Duodenal mucosa (tissue), 2 donors: Measurements from ENCODE around the gene MAP1LC3B.

Source experiments
- H3K27ac ChIP-seq: one replicate; pipeline ENCODE4 v1.7.0; 2013; ENCODE audit warnings: low read depth, low read length
- H3K27me3 ChIP-seq, 2 donors: one replicate each; pipeline ENCODE4 v1.7.0; 2013; ENCODE audit warnings: low read length in 2 of 2, control low read depth in 1 of 2; ENCODE audit not compliant: insufficient read depth in 2 of 2, control insufficient read depth in 1 of 2
- H3K36me3 ChIP-seq, 2 donors: one replicate each; pipeline ENCODE4 v1.7.0; 2013; ENCODE audit warnings: low read length in 2 of 2, control low read depth in 1 of 2; ENCODE audit not compliant: insufficient read depth in 2 of 2, control insufficient read depth in 1 of 2
- H3K4me1 ChIP-seq, 2 donors: one replicate each; pipeline ENCODE4 v1.7.0; 2013; ENCODE audit warnings: low read length in 2 of 2, control low read depth in 1 of 2; ENCODE audit not compliant: insufficient read depth in 2 of 2, control insufficient read depth in 1 of 2
- H3K4me3 ChIP-seq, 2 donors: one replicate each; pipeline ENCODE4 v1.7.0; 2013; ENCODE audit warnings: low read length in 2 of 2, low read depth in 1 of 2
- H3K9ac ChIP-seq, 2 donors: one replicate each; pipeline ENCODE4 v1.7.0; 2013; ENCODE audit warnings: low read length in 2 of 2, low read depth in 1 of 2
- H3K9me3 ChIP-seq, 2 donors: one replicate each; pipeline ENCODE4 v1.7.0; 2013; ENCODE audit warnings: low read length in 2 of 2, control low read depth in 1 of 2; ENCODE audit not compliant: control insufficient read depth in 1 of 2

Gene MAP1LC3B

DNA sequence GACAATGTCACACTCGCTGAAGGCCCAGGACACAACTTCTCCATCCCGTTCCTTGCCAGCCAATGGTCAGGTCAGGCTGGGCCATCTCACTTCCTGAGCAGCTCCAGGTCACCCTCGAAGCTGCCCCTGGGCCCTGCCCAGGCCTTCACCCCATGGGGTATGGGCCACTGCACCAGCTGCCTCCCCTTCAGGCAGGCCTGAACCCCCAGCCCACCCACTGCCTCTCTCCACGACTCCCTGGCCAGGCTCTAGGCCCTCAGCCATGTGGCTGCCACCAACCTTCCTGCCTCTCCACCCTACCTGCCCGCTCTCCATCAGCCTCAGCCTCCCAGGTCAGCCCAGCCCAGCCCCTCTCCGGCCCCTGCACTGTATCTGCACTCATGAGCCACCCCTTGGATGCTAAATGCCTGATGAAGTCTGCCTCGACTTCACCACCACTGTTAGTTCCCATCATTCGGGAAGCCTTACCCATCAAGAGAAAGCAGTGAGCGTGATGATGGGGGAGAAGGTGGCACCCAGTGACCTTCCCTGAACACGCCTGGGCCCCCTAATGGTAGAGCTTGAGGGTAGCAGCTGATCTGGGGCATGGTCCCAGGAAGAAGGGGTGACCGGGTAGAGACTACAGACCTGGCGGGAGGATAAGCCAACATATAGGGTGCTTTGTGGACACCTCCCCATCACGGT is 44.1 kb upstream of the MAP1LC3B start:
- H3K9me3 ChIP-seq = no peaks in the 10 kb centered on the region
- peaks cover 6 to 8% of the 10 kb centered on the region in 2 donors for H3K4me1 ChIP-seq
- H3K27ac ChIP-seq = no peak overlapping the region
- H3K9ac ChIP-seq = no peak overlapping the region
- H3K36me3 ChIP-seq = peaks cover 14 to 46% of the 10 kb centered on the region in 2 donors
- H3K27me3 ChIP-seq = no peaks in the 10 kb centered on the region
- no peak overlapping the region for H3K4me3 ChIP-seq

DNA sequence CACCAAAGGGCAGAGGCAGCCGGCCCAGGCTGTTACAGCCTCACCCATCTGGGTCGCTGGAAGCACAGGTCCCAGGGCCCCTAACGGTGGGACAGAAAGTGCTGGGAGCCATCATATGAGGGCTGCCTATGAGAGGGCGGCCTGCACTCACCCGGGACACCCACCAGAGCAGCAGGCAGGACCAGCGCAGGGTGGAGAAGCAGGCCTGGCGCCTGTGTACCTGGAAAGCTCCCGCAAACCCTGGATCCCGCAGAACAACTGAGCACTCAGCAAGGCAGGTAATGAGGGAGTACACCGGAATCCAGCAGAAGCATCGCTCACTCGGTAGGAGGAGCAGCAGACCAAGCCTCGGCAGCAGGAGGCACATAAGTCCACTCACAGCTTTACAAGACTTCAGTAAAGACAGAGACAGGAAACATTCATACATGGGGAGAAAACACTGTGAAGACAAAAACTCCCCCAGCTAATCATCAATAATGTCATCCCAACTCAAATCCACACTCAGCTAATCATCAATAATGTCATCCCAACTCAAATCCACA is 43.4 kb upstream of the MAP1LC3B start:
- peaks cover 6 to 8% of the 10 kb centered on the region in 2 donors for H3K4me1 ChIP-seq
- H3K9me3 ChIP-seq = no peaks in the 10 kb centered on the region
- no peaks in the 10 kb centered on the region for H3K27me3 ChIP-seq
- no peak overlapping the region for H3K27ac ChIP-seq
- no peak overlapping the region for H3K4me3 ChIP-seq
- H3K36me3 ChIP-seq = peaks cover 10 to 44% of the 10 kb centered on the region in 2 donors
- H3K9ac ChIP-seq = no peak overlapping the region

DNA sequence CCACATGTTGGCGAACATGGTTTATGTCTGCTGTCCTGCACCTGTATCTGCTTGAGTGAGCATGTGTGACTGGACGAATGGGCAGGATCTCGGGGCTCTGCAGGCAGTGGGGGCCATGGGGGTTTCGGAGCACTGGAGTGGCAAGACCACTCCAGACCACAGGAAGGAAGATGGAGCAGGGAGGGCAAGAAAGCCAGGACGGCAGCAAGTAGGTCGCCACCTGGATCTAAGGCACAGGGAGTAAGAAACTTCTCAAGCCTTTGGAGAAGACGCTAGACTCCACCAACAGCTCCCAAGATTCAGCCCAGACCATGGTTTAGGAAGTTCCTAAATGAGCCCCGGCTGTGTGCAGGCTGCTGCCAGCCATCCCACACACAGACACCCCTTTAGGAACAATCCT is 42.1 kb upstream of the MAP1LC3B start:
- Histone ChIP-seq H3K4me3 (no peak overlapping the region), H3K27ac (no peak overlapping the region), H3K36me3 (peaks cover 10 to 44% of the 10 kb centered on the region in 2 donors), H3K9me3 (no peaks in the 10 kb centered on the region), H3K4me1 (peaks cover 6 to 8% of the 10 kb centered on the region in 2 donors), H3K27me3 (no peaks in the 10 kb centered on the region), H3K9ac (no peak overlapping the region)

DNA sequence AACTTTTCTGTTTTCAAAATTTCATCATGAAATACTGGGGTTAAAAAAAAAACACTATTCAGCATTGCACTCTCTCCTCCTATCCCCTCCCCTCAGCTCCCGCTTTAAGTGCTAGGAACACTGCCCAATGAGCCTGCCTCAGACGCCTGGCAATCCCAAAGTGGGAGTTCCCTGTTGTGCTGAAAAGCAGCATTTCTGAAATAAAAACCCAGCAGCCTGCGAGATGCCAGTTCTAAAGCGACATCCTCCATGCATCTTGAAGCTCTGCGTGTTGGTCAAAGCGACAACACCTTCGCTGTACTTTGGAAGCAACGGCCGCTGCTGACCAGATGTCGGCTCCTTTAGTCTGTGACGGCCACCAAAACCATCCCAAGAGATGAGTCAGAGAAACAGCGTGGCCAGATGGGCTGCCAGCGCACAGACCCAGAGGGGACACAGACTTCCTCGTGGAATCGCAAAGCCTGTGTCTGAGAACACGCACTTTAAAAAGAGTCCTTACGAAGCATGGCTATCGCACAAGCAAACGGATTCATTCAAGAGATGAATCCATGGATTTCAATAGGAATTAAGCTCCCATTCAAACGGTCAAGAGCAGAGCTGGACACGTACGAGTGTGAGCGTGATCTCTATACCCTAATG is 41.3 kb upstream of the MAP1LC3B start:
- H3K27ac ChIP-seq = no peak overlapping the region
- H3K4me3 ChIP-seq = no peak overlapping the region
- H3K4me1 ChIP-seq = peaks cover 2 to 6% of the 10 kb centered on the region in 2 donors
- no peaks in the 10 kb centered on the region for H3K9me3 ChIP-seq
- no peak overlapping the region for H3K9ac ChIP-seq
- peaks cover 10 to 44% of the 10 kb centered on the region in 2 donors for H3K36me3 ChIP-seq
- H3K27me3 ChIP-seq = no peaks in the 10 kb centered on the region

DNA sequence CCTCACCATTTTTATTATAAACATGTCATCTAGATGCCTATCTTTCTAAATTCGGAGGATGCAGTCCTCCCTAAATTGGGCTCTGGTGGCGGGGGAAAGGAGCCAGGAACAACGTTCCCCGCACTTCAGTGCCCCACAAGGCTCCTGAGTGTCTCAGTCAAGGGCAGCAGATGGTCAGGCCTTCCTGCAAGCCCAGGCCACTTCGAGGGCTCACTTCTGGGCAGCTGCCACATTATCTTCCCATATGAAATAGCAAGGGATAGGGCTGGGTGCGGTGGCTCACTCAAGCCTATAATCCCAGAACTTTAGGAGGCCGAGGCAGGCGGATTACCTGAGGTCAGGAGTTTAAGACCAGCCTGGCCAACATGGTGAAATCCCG is 40.8 kb upstream of the MAP1LC3B start:
- Histone ChIP-seq H3K27ac (no peak overlapping the region), H3K9me3 (no peaks in the 10 kb centered on the region), H3K4me1 (peaks cover 0 to 6% of the 10 kb centered on the region in 2 donors), H3K27me3 (no peaks in the 10 kb centered on the region), H3K9ac (no peak overlapping the region), H3K36me3 (peaks cover 12 to 44% of the 10 kb centered on the region in 2 donors), H3K4me3 (no peak overlapping the region)

DNA sequence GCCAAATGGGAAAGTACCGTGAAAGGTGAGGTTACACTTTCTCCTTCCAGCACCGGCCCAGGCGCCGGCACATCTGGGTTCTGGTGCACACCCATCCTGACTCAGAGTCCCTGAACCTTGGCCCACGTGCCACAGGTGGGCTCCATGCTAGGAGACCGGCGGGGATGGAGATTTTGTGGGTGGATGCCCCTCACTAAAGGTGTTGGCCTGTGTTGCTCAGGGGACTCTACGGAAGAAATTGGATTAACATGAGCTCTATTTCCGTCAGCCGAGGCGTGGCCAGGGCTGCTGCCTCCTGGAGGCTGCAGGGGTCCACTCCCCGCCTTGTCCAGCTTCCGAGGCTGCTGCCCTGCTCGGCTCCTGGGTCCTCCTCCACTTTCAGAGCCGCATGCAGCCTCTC is 39.3 kb upstream of the MAP1LC3B start:
- H3K4me1 ChIP-seq = peaks cover 0 to 6% of the 10 kb centered on the region in 2 donors
- no peak overlapping the region for H3K27ac ChIP-seq
- no peak overlapping the region for H3K4me3 ChIP-seq
- no peaks in the 10 kb centered on the region for H3K27me3 ChIP-seq
- H3K36me3 ChIP-seq = peaks cover 10 to 45% of the 10 kb centered on the region in 2 donors
- no peaks in the 10 kb centered on the region for H3K9me3 ChIP-seq
- no peak overlapping the region for H3K9ac ChIP-seq

DNA sequence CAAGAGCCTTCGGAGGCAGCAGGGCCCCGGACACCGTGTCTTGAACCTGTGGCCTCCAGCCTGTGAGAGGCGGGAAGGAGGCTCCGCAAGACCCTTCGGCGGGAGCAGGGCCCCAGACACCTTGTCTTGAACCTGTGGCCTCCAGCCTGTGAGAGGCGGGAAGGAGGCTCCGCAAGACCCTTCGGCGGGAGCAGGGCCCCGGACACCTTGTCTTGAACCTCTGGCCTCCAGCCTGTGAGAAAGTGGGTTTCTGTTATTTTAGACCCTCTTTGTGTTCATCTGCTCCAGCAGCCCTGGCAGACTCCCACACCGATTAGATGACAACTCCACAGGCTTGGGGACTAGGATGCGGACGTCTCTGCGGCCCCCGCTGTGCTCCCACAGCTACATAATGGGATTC is 38.5 kb upstream of the MAP1LC3B start:
- Histone ChIP-seq H3K9ac (no peak overlapping the region), H3K9me3 (no peaks in the 10 kb centered on the region), H3K27ac (no peak overlapping the region), H3K4me3 (no peak overlapping the region), H3K27me3 (no peaks in the 10 kb centered on the region), H3K36me3 (peaks cover 18 to 48% of the 10 kb centered on the region in 2 donors), H3K4me1 (peaks cover 0 to 6% of the 10 kb centered on the region in 2 donors)

DNA sequence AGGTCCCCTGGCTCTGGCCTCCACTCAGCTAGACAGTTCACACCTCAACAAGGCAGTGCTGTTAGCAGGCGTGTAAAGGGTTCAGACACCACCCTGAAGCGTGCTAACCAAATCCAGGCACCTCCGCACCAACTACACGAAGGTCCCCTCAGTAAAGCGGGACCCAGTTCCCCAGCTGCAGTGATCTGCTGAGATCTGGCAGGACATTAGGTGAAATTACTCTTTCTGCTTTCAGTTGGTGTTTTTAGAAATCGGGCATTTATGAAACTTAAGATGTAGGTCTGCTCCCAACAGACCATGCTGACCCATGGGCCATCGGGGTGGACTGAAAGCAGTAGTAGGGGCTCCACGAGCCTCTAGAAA is 35.7 kb upstream of the MAP1LC3B start:
- H3K4me1 ChIP-seq = no peaks in the 10 kb centered on the region
- H3K4me3 ChIP-seq = no peak overlapping the region
- H3K9me3 ChIP-seq = no peaks in the 10 kb centered on the region
- H3K9ac ChIP-seq = no peak overlapping the region
- no peaks in the 10 kb centered on the region for H3K27me3 ChIP-seq
- no peak overlapping the region for H3K27ac ChIP-seq
- H3K36me3 ChIP-seq = peaks cover 42 to 66% of the 10 kb centered on the region in 2 donors

DNA sequence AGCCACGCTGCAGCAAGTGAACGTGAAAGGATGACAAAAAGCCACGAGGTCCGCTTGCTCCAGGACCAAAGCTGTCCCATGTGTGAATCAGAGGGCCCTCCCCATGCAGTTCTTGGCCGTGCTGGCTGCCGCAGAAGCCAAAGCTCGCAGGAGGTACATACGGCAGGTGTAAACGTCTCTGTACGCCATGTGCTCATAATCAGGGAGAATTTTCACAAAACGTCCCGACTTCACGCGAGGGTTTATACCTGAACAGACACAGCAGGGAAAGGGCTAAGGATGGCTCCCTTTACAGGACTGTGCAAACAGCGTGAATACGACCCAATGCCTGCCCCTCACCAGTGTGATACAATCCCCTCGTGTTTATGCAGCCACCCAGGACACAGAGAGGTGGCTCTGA is 33.9 kb upstream of the MAP1LC3B start:
- Histone ChIP-seq H3K27ac (no peak overlapping the region), H3K4me3 (no peak overlapping the region), H3K36me3 (peaks cover 45 to 66% of the 10 kb centered on the region in 2 donors), H3K9me3 (no peaks in the 10 kb centered on the region), H3K9ac (no peak overlapping the region), H3K27me3 (no peaks in the 10 kb centered on the region), H3K4me1 (no peaks in the 10 kb centered on the region)

DNA sequence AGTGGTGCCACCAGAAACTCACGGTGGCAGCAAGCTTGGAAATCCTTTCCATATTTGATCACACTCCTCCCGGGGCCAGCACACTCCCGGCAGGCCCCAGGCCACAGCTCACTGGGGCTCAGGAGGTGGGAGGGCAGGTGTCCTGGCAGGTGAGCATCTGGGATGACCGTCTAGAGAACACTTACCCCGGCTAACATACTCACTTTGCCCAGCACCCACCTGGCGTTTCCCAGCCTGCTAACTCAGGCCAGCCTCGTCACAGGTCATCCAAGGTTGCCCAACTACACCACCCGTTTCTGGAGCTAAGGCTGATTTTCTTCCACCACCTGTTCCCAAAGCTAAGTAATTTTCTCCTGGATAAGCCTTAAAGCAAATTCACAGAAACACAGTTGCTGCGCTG is 33.4 kb upstream of the MAP1LC3B start:
- peaks cover 45 to 65% of the 10 kb centered on the region in 2 donors for H3K36me3 ChIP-seq
- no peak overlapping the region for H3K4me3 ChIP-seq
- H3K4me1 ChIP-seq = peaks cover 2 to 3% of the 10 kb centered on the region in 2 donors
- H3K27me3 ChIP-seq = no peaks in the 10 kb centered on the region
- H3K9ac ChIP-seq = no peak overlapping the region
- no peaks in the 10 kb centered on the region for H3K9me3 ChIP-seq
- H3K27ac ChIP-seq = no peak overlapping the region
